ENCODE results near the gene OR11A1. TPM values are rescaled to one million over a fixed set of nuclear protein-coding genes. Genes with fewer than 3 reads are reported as not detected.

OR11A1 gene
- polyA plus RNA-seq, 1 of the 3 experiments (the other 2 are of a cell fraction) = not detected

DNA sequence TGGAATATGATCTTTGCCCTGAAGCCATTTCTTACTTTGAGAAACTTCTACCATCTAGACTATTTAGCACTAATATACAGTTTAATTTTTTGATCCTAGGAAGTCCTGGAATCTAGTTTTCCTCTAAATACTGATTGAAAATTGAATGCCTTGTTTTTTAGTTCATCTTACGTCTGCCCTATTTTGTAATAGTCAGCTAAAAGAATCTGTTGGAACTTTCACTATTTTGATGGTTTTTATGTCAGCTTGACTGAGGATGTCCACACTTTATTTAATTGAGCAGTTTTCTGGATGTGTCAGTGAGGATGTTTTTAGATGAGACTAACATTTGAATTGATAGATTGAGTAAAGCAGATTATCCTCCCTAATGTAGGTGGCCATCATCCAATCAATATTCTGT is 53.1 kb downstream of the OR11A1 start:
- H3K36me3 ChIP-seq (replicated peaks in 1 of 2; ENCODE audit: control insufficient read depth in 1 of 2, insufficient read depth in 2 of 2, low read length in 1 of 2) = no peaks in the 10 kb centered on the region
- H3K4me3 ChIP-seq (ENCODE audit: low read depth in 2 of 2, low read length in 1 of 2) = no peak overlapping the region
- no peak overlapping the region for H2AFZ ChIP-seq (ENCODE audit: low read depth)
- no peaks in the 10 kb centered on the region for H3K27me3 ChIP-seq (ENCODE audit: insufficient read depth)
- CTCF ChIA-PET = no interaction called here
- no peaks in the 10 kb centered on the region for H3K79me2 ChIP-seq (ENCODE audit: insufficient read depth)
- no peaks in the 10 kb centered on the region for H3K4me1 ChIP-seq (ENCODE audit: control insufficient read depth in 1 of 2, insufficient read depth in 2 of 2, low read depth in 1 of 2, low read length in 1 of 2)
- H3F3A ChIP-seq (replicated peaks; ENCODE audit: insufficient read depth) = no peaks in the 10 kb centered on the region
- TF ChIP-seq NRF1 (IDR thresholded peaks at IDR 0.05; ENCODE audit: low read depth, low read length) = no peak
- no peak for TF ChIP-seq FOXJ3 (CRISPR knock-in tag; IDR thresholded peaks at IDR 0.05)
- no peak for TF ChIP-seq TEAD4 (IDR thresholded peaks at IDR 0.05; ENCODE audit: borderline replicate concordance, insufficient read depth)
- TF ChIP-seq EP300 (IDR thresholded peaks at IDR 0.05; ENCODE audit: borderline replicate concordance in 1 of 2, low read depth in 1 of 2, low read length in 1 of 2) = no peak
- TF ChIP-seq, protein P1, sequence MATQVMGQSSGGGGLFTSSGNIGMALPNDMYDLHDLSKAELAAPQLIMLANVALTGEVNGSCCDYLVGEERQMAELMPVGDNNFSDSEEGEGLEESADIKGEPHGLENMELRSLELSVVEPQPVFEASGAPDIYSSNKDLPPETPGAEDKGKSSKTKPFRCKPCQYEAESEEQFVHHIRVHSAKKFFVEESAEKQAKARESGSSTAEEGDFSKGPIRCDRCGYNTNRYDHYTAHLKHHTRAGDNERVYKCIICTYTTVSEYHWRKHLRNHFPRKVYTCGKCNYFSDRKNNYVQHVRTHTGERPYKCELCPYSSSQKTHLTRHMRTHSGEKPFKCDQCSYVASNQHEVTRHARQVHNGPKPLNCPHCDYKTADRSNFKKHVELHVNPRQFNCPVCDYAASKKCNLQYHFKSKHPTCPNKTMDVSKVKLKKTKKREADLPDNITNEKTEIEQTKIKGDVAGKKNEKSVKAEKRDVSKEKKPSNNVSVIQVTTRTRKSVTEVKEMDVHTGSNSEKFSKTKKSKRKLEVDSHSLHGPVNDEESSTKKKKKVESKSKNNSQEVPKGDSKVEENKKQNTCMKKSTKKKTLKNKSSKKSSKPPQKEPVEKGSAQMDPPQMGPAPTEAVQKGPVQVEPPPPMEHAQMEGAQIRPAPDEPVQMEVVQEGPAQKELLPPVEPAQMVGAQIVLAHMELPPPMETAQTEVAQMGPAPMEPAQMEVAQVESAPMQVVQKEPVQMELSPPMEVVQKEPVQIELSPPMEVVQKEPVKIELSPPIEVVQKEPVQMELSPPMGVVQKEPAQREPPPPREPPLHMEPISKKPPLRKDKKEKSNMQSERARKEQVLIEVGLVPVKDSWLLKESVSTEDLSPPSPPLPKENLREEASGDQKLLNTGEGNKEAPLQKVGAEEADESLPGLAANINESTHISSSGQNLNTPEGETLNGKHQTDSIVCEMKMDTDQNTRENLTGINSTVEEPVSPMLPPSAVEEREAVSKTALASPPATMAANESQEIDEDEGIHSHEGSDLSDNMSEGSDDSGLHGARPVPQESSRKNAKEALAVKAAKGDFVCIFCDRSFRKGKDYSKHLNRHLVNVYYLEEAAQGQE (IDR thresholded peaks at IDR 0.05; ENCODE audit: low read depth, low read length) = no peak
- TF ChIP-seq NFIC (IDR thresholded peaks at IDR 0.05; ENCODE audit: borderline replicate concordance) = no peak
- no peak for TF ChIP-seq MXI1 (IDR thresholded peaks at IDR 0.05; ENCODE audit: low read depth, low read length)
- TF ChIP-seq TCF12 (IDR thresholded peaks at IDR 0.05) = no peak
- no peaks in the 10 kb centered on the region for H3K9me2 ChIP-seq
- H3K27ac ChIP-seq (ENCODE audit: low read depth in 2 of 2, low read length in 1 of 2) = no peak overlapping the region
- WGBS (ENCODE audit: low lambda C conversion rate) = 0% methylated on average over 1 of the region's 1 CpG
- POLR2A ChIA-PET = no interaction called here
- no peaks in the 10 kb centered on the region for H3K9me3 ChIP-seq
- H3K4me2 ChIP-seq = no peak overlapping the region
- no peak overlapping the region for H3K9ac ChIP-seq
- no peaks in the 10 kb centered on the region for H4K20me1 ChIP-seq (ENCODE audit: insufficient read depth)
- no peak for DNase-seq

DNA sequence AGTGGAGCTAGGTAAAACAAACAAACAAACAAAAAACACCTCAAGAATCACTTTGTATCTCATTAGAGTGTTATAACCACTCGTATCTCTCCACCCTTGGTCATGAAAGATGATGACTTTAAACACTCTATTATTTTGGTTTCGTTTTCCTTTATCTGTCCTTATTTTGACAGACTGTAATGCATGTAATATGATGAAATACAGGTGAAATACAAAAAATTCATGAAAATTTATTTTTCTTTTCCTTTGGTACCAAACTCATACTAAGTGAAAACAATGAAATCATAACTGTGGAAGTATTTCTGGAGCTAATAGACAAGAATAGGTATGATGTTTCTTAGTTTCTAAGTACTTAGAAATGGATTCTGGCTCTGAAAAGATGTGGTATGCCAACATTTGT is 57.3 kb downstream of the OR11A1 start:
- CTCF ChIA-PET = no interaction called here
- Histone ChIP-seq H3F3A (replicated peaks; ENCODE audit: insufficient read depth) (no peaks in the 10 kb centered on the region), H3K4me1 (ENCODE audit: control insufficient read depth in 1 of 2, insufficient read depth in 2 of 2, low read depth in 1 of 2, low read length in 1 of 2) (no peaks in the 10 kb centered on the region), H3K27ac (ENCODE audit: low read depth in 2 of 2, low read length in 1 of 2) (no peak overlapping the region), H3K4me2 (no peak overlapping the region), H3K79me2 (ENCODE audit: insufficient read depth) (no peaks in the 10 kb centered on the region), H4K20me1 (ENCODE audit: insufficient read depth) (no peaks in the 10 kb centered on the region), H3K9me3 (no peaks in the 10 kb centered on the region), H2AFZ (ENCODE audit: low read depth) (no peak overlapping the region), H3K4me3 (ENCODE audit: low read depth in 2 of 2, low read length in 1 of 2) (no peak overlapping the region), H3K9ac (no peak overlapping the region), H3K27me3 (ENCODE audit: insufficient read depth) (no peaks in the 10 kb centered on the region), H3K9me2 (no peaks in the 10 kb centered on the region), H3K36me3 (replicated peaks in 1 of 2; ENCODE audit: control insufficient read depth in 1 of 2, insufficient read depth in 2 of 2, low read length in 1 of 2) (no peaks in the 10 kb centered on the region)
- WGBS (ENCODE audit: low lambda C conversion rate) = 0% methylated on average over 2 of the region's 2 CpGs
- POLR2A ChIA-PET = no interaction called here
- DNase-seq = no peak
- TF ChIP-seq MEF2A (IDR thresholded peaks at IDR 0.05; ENCODE audit: borderline replicate concordance, low read depth) (no peak), NRF1 (IDR thresholded peaks at IDR 0.05; ENCODE audit: low read depth, low read length) (no peak), FOXM1 (IDR thresholded peaks at IDR 0.05; ENCODE audit: low read depth) (no peak), EP300 (IDR thresholded peaks at IDR 0.05; ENCODE audit: borderline replicate concordance in 1 of 2, low read depth in 1 of 2, low read length in 1 of 2) (no peak), EZH2phosphoT487 (IDR thresholded peaks at IDR 0.05; ENCODE audit: borderline replicate concordance, low read depth) (no peak)
- TF ChIP-seq, protein P2, sequence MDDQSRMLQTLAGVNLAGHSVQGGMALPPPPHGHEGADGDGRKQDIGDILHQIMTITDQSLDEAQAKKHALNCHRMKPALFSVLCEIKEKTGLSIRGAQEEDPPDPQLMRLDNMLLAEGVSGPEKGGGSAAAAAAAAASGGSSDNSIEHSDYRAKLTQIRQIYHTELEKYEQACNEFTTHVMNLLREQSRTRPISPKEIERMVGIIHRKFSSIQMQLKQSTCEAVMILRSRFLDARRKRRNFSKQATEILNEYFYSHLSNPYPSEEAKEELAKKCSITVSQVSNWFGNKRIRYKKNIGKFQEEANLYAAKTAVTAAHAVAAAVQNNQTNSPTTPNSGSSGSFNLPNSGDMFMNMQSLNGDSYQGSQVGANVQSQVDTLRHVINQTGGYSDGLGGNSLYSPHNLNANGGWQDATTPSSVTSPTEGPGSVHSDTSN (IDR thresholded peaks at IDR 0.05) = no peak
- TF ChIP-seq, protein P3, sequence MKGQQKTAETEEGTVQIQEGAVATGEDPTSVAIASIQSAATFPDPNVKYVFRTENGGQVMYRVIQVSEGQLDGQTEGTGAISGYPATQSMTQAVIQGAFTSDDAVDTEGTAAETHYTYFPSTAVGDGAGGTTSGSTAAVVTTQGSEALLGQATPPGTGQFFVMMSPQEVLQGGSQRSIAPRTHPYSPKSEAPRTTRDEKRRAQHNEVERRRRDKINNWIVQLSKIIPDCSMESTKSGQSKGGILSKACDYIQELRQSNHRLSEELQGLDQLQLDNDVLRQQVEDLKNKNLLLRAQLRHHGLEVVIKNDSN (IDR thresholded peaks at IDR 0.05; ENCODE audit: borderline replicate concordance, low read depth) = no peak
- TF ChIP-seq, protein P4, sequence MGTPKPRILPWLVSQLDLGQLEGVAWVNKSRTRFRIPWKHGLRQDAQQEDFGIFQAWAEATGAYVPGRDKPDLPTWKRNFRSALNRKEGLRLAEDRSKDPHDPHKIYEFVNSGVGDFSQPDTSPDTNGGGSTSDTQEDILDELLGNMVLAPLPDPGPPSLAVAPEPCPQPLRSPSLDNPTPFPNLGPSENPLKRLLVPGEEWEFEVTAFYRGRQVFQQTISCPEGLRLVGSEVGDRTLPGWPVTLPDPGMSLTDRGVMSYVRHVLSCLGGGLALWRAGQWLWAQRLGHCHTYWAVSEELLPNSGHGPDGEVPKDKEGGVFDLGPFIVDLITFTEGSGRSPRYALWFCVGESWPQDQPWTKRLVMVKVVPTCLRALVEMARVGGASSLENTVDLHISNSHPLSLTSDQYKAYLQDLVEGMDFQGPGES (IDR thresholded peaks at IDR 0.05; ENCODE audit: low read depth, low read length) = no peak
- TF ChIP-seq, protein P5, sequence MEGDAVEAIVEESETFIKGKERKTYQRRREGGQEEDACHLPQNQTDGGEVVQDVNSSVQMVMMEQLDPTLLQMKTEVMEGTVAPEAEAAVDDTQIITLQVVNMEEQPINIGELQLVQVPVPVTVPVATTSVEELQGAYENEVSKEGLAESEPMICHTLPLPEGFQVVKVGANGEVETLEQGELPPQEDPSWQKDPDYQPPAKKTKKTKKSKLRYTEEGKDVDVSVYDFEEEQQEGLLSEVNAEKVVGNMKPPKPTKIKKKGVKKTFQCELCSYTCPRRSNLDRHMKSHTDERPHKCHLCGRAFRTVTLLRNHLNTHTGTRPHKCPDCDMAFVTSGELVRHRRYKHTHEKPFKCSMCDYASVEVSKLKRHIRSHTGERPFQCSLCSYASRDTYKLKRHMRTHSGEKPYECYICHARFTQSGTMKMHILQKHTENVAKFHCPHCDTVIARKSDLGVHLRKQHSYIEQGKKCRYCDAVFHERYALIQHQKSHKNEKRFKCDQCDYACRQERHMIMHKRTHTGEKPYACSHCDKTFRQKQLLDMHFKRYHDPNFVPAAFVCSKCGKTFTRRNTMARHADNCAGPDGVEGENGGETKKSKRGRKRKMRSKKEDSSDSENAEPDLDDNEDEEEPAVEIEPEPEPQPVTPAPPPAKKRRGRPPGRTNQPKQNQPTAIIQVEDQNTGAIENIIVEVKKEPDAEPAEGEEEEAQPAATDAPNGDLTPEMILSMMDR (IDR thresholded peaks at IDR 0.05) = no peak

Measured in SK-N-SH (cell line).